Nephron (organoid): ENCODE measurements around the gene AATF.

ENCODE experiments used
- H3K27ac Mint-ChIP-seq, 3 experiments: 2 replicates each; pipeline ENCODE4 v1.8.0; 2020; ENCODE audit warnings: mixed read lengths in 3 of 3, mild to moderate bottlenecking in 2 of 3, moderate library complexity in 1 of 3
- H3K27me3 Mint-ChIP-seq: 2 replicates; pipeline ENCODE4 v1.8.0; 2021; ENCODE audit warnings: low read depth, mild to moderate bottlenecking, moderate library complexity, mixed read lengths
- H3K36me3 Mint-ChIP-seq: 2 replicates; pipeline ENCODE4 v1.8.0; 2020; ENCODE audit warnings: low read depth, mixed read lengths
- H3K4me1 Mint-ChIP-seq: 2 replicates; pipeline ENCODE4 v1.8.0; 2020; ENCODE audit warnings: mixed read lengths
- H3K4me3 Mint-ChIP-seq, 3 experiments: 2 replicates each; pipeline ENCODE4 v1.8.0; 2020; ENCODE audit warnings: mild to moderate bottlenecking in 3 of 3, mixed read lengths in 3 of 3, moderate library complexity in 2 of 3
- H3K9me3 Mint-ChIP-seq: 2 replicates; pipeline ENCODE4 v1.8.0; 2020; ENCODE audit warnings: mixed read lengths
- CTCF ChIP-seq, 3 experiments: fragments of 200-600 bp; sonication (generic); IDR thresholded peaks; one replicate each; pipeline ENCODE4 v1.5.0; 2021; ENCODE audit warnings: antibody characterized with exemption in 3 of 3; ENCODE audit not compliant: unreplicated experiment in 3 of 3

AATF gene

GRCh38 chr17:36937959-36938565 is 10.7 kb upstream of the AATF start:
- peaks cover 42% of the 10 kb centered on the region for H3K4me1 Mint-ChIP-seq
- peak overlapping the region; percentile 64 to 94 (median 92) for H3K4me3 Mint-ChIP-seq
- H3K27ac Mint-ChIP-seq: peak overlapping the region in 2 of 3 experiments; percentile 89 to 97
- no peaks in the 10 kb centered on the region for H3K9me3 Mint-ChIP-seq
- TF ChIP-seq CTCF (IDR thresholded peaks at IDR 0.05; ENCODE audit: unreplicated experiment in 3 of 3): no peak
- H3K36me3 Mint-ChIP-seq: peaks cover 10% of the 10 kb centered on the region
- peaks cover 100% of the 10 kb centered on the region for H3K27me3 Mint-ChIP-seq

GRCh38 chr17:36938566-36939051 is 10.1 kb upstream of the AATF start:
- H3K27ac Mint-ChIP-seq: peak overlapping the region in 2 of 3 experiments; percentile 47 to 97
- H3K9me3 Mint-ChIP-seq: no peaks in the 10 kb centered on the region
- peak overlapping the region; percentile 64 to 94 (median 92) for H3K4me3 Mint-ChIP-seq
- H3K27me3 Mint-ChIP-seq: peaks cover 100% of the 10 kb centered on the region
- TF ChIP-seq CTCF (IDR thresholded peaks at IDR 0.05; ENCODE audit: unreplicated experiment in 3 of 3): no peak
- peaks cover 12% of the 10 kb centered on the region for H3K36me3 Mint-ChIP-seq
- peaks cover 42% of the 10 kb centered on the region for H3K4me1 Mint-ChIP-seq

- TF ChIP-seq CTCF (IDR thresholded peaks at IDR 0.05; ENCODE audit: unreplicated experiment in 3 of 3): no peak
- Mint-ChIP-seq H3K36me3 (peaks cover 16% of the 10 kb centered on the region), H3K27me3 (peaks cover 100% of the 10 kb centered on the region), H3K27ac (peak overlapping the region in 2 of 3 experiments; percentile 47 to 97), H3K4me3 (peak overlapping the region; percentile 64 to 94 (median 92)), H3K9me3 (no peaks in the 10 kb centered on the region), H3K4me1 (peaks cover 39% of the 10 kb centered on the region)
Measured at GRCh38 chr17:36939052-36939801, 9.5 kb upstream of the AATF start.

DNA sequence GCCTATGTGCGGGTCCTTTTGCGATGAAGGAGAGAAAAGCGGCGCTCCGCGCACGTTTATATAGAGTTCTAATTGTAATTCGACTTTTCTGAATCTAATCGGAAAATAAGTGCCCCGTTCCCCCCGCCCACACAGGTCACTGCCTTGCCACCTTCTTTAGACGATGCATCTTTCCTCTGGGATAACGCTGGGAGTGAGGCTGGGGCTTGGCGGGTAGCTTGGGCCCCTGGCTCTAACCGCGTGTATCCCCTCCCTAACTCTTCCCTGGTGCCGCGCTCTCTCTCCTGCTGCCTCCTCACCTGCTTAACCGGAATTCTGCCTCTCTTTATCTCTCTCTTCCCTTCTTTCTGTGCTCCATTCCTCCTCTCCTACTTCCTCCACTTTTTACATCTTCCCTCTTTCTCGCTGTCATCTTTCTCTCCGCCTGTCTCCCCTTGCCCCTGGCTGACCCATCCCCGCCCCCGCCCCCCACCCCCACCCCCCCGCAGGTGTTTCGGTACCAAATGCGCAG is 8.9 kb upstream of the AATF start:
- TF ChIP-seq CTCF (IDR thresholded peaks at IDR 0.05; ENCODE audit: unreplicated experiment in 3 of 3): no peak
- Mint-ChIP-seq H3K4me3 (peak overlapping the region; percentile 64 to 92 (median 70)), H3K27ac (peak overlapping the region in 2 of 3 experiments; percentile 23 to 84), H3K36me3 (peaks cover 16% of the 10 kb centered on the region), H3K9me3 (no peaks in the 10 kb centered on the region), H3K27me3 (peaks cover 100% of the 10 kb centered on the region), H3K4me1 (peaks cover 39% of the 10 kb centered on the region)

DNA sequence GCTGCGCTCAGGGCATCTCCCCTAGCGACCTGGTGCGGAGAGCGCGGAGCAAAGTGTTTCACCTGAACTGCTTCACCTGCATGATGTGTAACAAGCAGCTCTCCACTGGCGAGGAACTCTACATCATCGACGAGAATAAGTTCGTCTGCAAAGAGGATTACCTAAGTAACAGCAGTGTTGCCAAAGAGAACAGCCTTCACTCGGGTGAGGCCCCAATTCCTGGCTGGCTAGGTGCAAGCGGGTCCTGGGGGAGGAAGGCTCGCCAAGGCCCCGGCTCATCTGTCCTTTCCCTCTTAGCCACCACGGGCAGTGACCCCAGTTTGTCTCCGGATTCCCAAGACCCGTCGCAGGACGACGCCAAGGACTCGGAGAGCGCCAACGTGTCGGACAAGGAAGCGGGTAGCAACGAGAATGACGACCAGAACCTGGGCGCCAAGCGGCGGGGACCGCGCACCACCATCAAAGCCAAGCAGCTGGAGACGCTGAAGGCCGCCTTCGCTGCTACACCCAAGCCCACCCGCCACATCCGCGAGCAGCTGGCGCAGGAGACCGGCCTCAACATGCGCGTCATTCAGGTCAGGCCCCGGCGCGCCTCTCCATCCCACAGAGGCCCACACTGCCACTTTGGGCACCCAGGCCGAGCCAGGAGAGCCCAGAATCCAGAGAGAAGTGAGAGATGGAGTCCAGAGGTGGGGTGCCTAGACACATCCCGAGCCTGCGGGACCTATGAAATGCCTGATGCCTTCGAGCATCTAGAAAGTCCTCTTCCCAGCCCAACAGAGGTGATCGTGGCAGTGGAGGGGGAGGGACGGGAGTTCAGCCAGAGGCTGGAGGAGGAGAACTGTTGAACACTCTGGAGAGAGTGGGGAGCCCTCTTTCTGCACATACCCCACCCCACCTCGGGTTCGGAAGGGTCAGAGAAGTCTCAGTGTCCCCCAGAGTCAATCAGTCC is 8.2 kb upstream of the AATF start:
- H3K36me3 Mint-ChIP-seq: peaks cover 16% of the 10 kb centered on the region
- peak overlapping the region in 2 of 3 experiments; percentile 23 to 84 for H3K27ac Mint-ChIP-seq
- H3K27me3 Mint-ChIP-seq: peaks cover 100% of the 10 kb centered on the region
- H3K4me3 Mint-ChIP-seq: peak overlapping the region; percentile 64 to 92 (median 70)
- H3K9me3 Mint-ChIP-seq: no peaks in the 10 kb centered on the region
- TF ChIP-seq CTCF (IDR thresholded peaks at IDR 0.05; ENCODE audit: unreplicated experiment in 3 of 3): no peak
- peaks cover 33% of the 10 kb centered on the region for H3K4me1 Mint-ChIP-seq
